K562 (cell line): ENCODE results near the gene RNPEPL1. TPM values are rescaled to one million over a fixed set of nuclear protein-coding genes. Genes with fewer than 3 reads are reported as not detected.

Source experiments
- AFF4 ChIP-seq: sonication (generic); formaldehyde crosslinking; IDR thresholded peaks from 2 replicates; pipeline ENCODE4 v1.8.0; 2023; ENCODE audit warnings: mild to moderate bottlenecking, missing genetic modification reagents
- ATF6 ChIP-seq: sonication (generic); formaldehyde crosslinking; IDR thresholded peaks from 2 replicates; pipeline ENCODE4 v1.4.0; 2020; ENCODE audit warnings: mild to moderate bottlenecking, missing genetic modification reagents
- DDX20 ChIP-seq: fragments of 450-650 bp; IDR thresholded peaks from 2 replicates; pipeline ENCODE4 v1.6.1; 2016; ENCODE audit warnings: missing genetic modification characterization, low read depth, mild to moderate bottlenecking, missing compliant biosample characterization, moderate library complexity
- ETV1 ChIP-seq: fragments of 450-650 bp; conservative IDR thresholded peaks from 2 replicates; pipeline ENCODE4 v1.6.1; 2016; ENCODE audit warnings: missing genetic modification characterization, control low read depth, low read depth, missing compliant biosample characterization
- IFI16 ChIP-seq: fragments of 250-450 bp; sonication (Bioruptor Pico); IDR thresholded peaks from 2 replicates; pipeline ENCODE4 v2.1.2; 2022; ENCODE audit warnings: mild to moderate bottlenecking, inconsistent platforms
- NBN ChIP-seq: fragments of 450-650 bp; IDR thresholded peaks from 2 replicates; pipeline ENCODE4 v1.6.1; 2016; ENCODE audit warnings: low read depth, mild to moderate bottlenecking
- NCOA1 ChIP-seq: fragments of 450-650 bp; IDR thresholded peaks from 2 replicates; pipeline ENCODE4 v1.6.1; 2016; ENCODE audit warnings: low read depth
- PCBP1 ChIP-seq: fragments of 200-400 bp; formaldehyde crosslinking; IDR thresholded peaks from 2 replicates; pipeline ENCODE4 v1.6.1; 2018; ENCODE audit warnings: mild to moderate bottlenecking, low read depth, low read length; ENCODE audit not compliant: poor library complexity, severe bottlenecking
- SAFB2 ChIP-seq: fragments of 200-400 bp; formaldehyde crosslinking; IDR thresholded peaks from 2 replicates; pipeline ENCODE4 v1.6.1; 2018; ENCODE audit warnings: borderline replicate concordance, low read length, low read depth, moderate library complexity; ENCODE audit not compliant: severe bottlenecking
- SOX6 ChIP-seq: fragments of 450-650 bp; IDR thresholded peaks from 2 replicates; pipeline ENCODE4 v1.6.1; 2014; ENCODE audit warnings: mild to moderate bottlenecking
- THRAP3 ChIP-seq: fragments of 450-650 bp; IDR thresholded peaks from 2 replicates; pipeline ENCODE4 v1.6.1; 2016; ENCODE audit warnings: mild to moderate bottlenecking, inconsistent platforms, borderline replicate concordance
- WHSC1 ChIP-seq: IDR thresholded peaks from one replicate; pipeline ENCODE4 v1.6.1; 2012; ENCODE audit warnings: low read length, control low read depth, inconsistent platforms
- ZBTB12 ChIP-seq: fragments of 250-450 bp; sonication (Bioruptor Pico); IDR thresholded peaks from 2 replicates; pipeline ENCODE4 v1.4.0; 2020
- ZKSCAN3 ChIP-seq: fragments of 250-450 bp; sonication (Bioruptor Pico); IDR thresholded peaks from 2 replicates; pipeline ENCODE4 v1.4.0; 2020
- polyA plus RNA-seq, 8 experiments: library from polyadenylated mRNA; depleted of rRNA in 4 of 8; stranded (reverse) in 5 of 8; unstranded in 3 of 8; fragments of >200 nt; fragmentation: Nextera tagmentation in 2 of 8; fragmentation: Illumina TruSeq in 1 of 8; extraction: Ambion mirVana in 2 of 8; extraction: Trizol in 1 of 8; gene quantifications; 2 replicates each; pipeline versions ENCODE4 v1.2.1 to v1.2.3, GENCODE V29; 2011 to 2014; ENCODE audit warnings: inconsistent platforms in 1 of 8, missing spikeins in 1 of 8
- total RNA-seq, 7 experiments: library from RNA; depleted of rRNA in 6 of 7; stranded (reverse); fragments of >200 nt in 6 of 7; fragmentation: Illumina TruSeq in 2 of 7; extraction: Trizol in 2 of 7; gene quantifications; 2 replicates each; pipeline versions ENCODE4 v1.2.1 to v1.2.3, GENCODE V29; 2011 to 2021; ENCODE audit warnings: low replicate concordance in 1 of 7
- TF ChIP-seq, protein P1 (sequence below): sonication (generic); formaldehyde crosslinking; IDR thresholded peaks from 2 replicates; pipeline ENCODE4 v1.8.1; 2023; ENCODE audit warnings: missing genetic modification reagents, mild to moderate bottlenecking, borderline replicate concordance

Gene RNPEPL1
- total and polyA plus RNA-seq, 9 of the 15 experiments (the other 6 are each of a cell fraction or from before 2014, with no cell fraction given): 0.07 to 38.7 (median 5.6) TPM

DNA sequence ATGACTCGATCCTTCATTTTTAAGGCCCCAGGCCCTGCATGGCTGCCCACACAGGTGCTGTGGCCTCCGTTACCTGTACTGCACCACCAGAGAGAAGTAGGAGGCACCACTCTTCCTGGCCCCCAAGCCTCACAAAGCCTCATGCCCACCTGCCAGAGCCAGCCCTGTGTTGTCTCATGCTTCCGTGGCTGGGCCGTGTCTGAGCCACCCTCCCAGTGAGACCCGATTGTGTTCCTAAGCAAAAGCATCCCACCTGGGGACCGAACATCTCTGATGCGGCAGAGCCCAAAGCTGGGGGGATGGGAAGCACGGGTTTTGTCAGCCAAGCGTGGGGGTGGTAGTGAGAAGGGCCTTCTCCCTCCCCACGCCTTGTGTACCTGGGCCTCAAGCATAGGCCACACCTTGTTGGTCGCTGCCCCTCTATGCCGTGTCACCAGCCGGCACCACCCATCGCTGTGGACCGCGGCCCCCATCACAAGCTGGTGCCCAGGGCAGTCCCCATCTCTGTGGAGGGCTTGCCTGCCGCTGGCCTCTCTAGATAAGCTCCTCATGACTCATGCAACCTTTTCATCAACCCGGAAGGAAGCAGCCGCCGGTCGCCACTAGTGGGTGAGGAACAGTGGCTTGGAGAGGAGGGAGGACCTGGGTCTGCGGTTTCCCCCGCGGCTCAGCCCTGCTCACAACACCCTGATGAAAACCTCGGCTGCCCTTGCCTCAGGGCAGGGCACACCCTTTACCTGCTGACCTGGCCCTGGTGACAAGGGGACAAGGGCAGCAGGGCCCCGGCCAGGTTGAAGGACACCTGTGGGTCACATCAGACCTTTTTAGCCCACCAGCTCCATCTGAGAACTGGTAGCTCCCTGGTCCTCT lies 2.7 kb upstream of the RNPEPL1 start (continued):
- TF ChIP-seq, protein P1, sequence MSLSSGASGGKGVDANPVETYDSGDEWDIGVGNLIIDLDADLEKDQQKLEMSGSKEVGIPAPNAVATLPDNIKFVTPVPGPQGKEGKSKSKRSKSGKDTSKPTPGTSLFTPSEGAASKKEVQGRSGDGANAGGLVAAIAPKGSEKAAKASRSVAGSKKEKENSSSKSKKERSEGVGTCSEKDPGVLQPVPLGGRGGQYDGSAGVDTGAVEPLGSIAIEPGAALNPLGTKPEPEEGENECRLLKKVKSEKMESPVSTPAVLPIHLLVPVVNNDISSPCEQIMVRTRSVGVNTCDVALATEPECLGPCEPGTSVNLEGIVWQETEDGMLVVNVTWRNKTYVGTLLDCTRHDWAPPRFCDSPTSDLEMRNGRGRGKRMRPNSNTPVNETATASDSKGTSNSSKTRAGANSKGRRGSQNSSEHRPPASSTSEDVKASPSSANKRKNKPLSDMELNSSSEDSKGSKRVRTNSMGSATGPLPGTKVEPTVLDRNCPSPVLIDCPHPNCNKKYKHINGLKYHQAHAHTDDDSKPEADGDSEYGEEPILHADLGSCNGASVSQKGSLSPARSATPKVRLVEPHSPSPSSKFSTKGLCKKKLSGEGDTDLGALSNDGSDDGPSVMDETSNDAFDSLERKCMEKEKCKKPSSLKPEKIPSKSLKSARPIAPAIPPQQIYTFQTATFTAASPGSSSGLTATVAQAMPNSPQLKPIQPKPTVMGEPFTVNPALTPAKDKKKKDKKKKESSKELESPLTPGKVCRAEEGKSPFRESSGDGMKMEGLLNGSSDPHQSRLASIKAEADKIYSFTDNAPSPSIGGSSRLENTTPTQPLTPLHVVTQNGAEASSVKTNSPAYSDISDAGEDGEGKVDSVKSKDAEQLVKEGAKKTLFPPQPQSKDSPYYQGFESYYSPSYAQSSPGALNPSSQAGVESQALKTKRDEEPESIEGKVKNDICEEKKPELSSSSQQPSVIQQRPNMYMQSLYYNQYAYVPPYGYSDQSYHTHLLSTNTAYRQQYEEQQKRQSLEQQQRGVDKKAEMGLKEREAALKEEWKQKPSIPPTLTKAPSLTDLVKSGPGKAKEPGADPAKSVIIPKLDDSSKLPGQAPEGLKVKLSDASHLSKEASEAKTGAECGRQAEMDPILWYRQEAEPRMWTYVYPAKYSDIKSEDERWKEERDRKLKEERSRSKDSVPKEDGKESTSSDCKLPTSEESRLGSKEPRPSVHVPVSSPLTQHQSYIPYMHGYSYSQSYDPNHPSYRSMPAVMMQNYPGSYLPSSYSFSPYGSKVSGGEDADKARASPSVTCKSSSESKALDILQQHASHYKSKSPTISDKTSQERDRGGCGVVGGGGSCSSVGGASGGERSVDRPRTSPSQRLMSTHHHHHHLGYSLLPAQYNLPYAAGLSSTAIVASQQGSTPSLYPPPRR: no peak
- TF ChIP-seq PCBP1 (peak; percentile 60), SAFB2 (no peak), SOX6 (peak; percentile 72), IFI16 (CRISPR knock-in tag) (no peak), NCOA1 (0 out of 2 replicates have a peak, but pooled peaks have one; percentile 49), ZKSCAN3 (CRISPR knock-in tag) (no peak), DDX20 (no peak), WHSC1 (no peak), AFF4 (peak; percentile 31; the same call in 1 of the 2 replicates), ETV1 (tag) (peak; percentile 88), ZBTB12 (CRISPR knock-in tag) (peak; percentile 11; the same call in 1 of the 2 replicates), NBN (0 out of 2 replicates have a peak, but pooled peaks have one; percentile 55), THRAP3 (0 out of 2 replicates have a peak, but pooled peaks have one; percentile 16), ATF6 (no peak)
